PC-3 (cell line): ENCODE results near the gene ADAMTS6. TPM values are rescaled to one million over a fixed set of nuclear protein-coding genes. Genes with fewer than 3 reads are reported as not detected.

Source experiments
- ATAC-seq: fragments of 200-7000 bp; cut with Tn5 transposase; 2 replicates; pipeline ENCODE4 v1.9.1; 2020; ENCODE audit warnings: mild to moderate bottlenecking, moderate library complexity
- BruUV-seq: library from RNA; stranded (reverse); fragments of 400-500 nt; replicated peaks from 2 replicates; lab custom pipeline; 2021; lab: Mats Ljungman, UMichigan
- CTCF ChIA-PET: fragments of 300-600 bp; sonication (Branson Sonifier 250); formaldehyde crosslinking; loops from one replicate; lab custom pipeline; 2022; ENCODE audit warnings: antibody characterized with exemption; lab: Charles Lee
- POLR2A ChIA-PET: fragments of 300-600 bp; sonication (Branson Sonifier 250); formaldehyde crosslinking; loops from one replicate; lab custom pipeline; 2022; ENCODE audit warnings: antibody characterized with exemption; ENCODE audit not compliant: unreplicated experiment; lab: Charles Lee
- DNase-seq: peaks from one replicate; pipeline ENCODE4 v3.0.0-alpha.2; 2015
- H2AFZ ChIP-seq: fragments of 300-600 bp; sonication (generic); 2 replicates; pipeline ENCODE4 v1.6.0; 2016; ENCODE audit warnings: antibody characterized with exemption, low read length
- H3F3A ChIP-seq: fragments of 300-600 bp; sonication (generic); one replicate; pipeline ENCODE4 v1.6.0; 2017; ENCODE audit warnings: antibody characterized with exemption, low read length, control low read depth, mild to moderate bottlenecking; ENCODE audit not compliant: unreplicated experiment
- H3K27ac ChIP-seq: fragments of 300-600 bp; sonication (generic); 2 replicates; pipeline ENCODE4 v1.5.1; 2016; ENCODE audit warnings: mild to moderate bottlenecking, low read length
- H3K27me3 ChIP-seq: fragments of 300-600 bp; sonication (generic); 2 replicates; pipeline ENCODE4 v1.6.1; 2016; ENCODE audit warnings: low read length, mixed read lengths
- H3K36me3 ChIP-seq: fragments of 300-600 bp; sonication (generic); 2 replicates; pipeline ENCODE4 v1.6.1; 2016; ENCODE audit warnings: low read depth, mixed run types, low read length, mixed read lengths
- H3K4me1 ChIP-seq: fragments of 300-600 bp; sonication (generic); 2 replicates; pipeline ENCODE4 v1.5.1; 2016; ENCODE audit warnings: low read length; ENCODE audit not compliant: insufficient read depth
- H3K4me2 ChIP-seq: fragments of 300-600 bp; sonication (generic); 2 replicates; pipeline ENCODE4 v1.6.0; 2016; ENCODE audit warnings: low read length
- H3K4me3 ChIP-seq: fragments of 300-600 bp; sonication (generic); 2 replicates; pipeline ENCODE4 v1.5.1; 2016; ENCODE audit warnings: mild to moderate bottlenecking, low read length, mixed read lengths
- H3K79me2 ChIP-seq: fragments of 300-600 bp; sonication (generic); 2 replicates; pipeline ENCODE4 v1.6.1; 2017; ENCODE audit warnings: low read length, mixed read lengths
- H3K9ac ChIP-seq: fragments of 300-600 bp; sonication (generic); 2 replicates; pipeline ENCODE4 v1.6.0; 2016; ENCODE audit warnings: mild to moderate bottlenecking, low read length
- H3K9me2 ChIP-seq: fragments of 300-600 bp; sonication (generic); replicated peaks from 2 replicates; pipeline ENCODE4 v1.6.1; 2016; ENCODE audit warnings: mixed run types, low read length, mixed read lengths
- H3K9me3 ChIP-seq: fragments of 300-600 bp; sonication (generic); 2 replicates; pipeline ENCODE4 v1.6.1; 2016; ENCODE audit warnings: low read length, mixed read lengths
- H4K20me1 ChIP-seq: fragments of 300-600 bp; sonication (generic); 2 replicates; pipeline ENCODE4 v1.6.1; 2016; ENCODE audit warnings: low read length, mixed read lengths
- EZH2 ChIP-seq: fragments of 300-600 bp; sonication (generic); IDR thresholded peaks from one replicate; pipeline ENCODE4 v1.6.1; 2017; ENCODE audit warnings: antibody characterized with exemption, mild to moderate bottlenecking, low read length; ENCODE audit not compliant: unreplicated experiment
- EZH2phosphoT487 ChIP-seq: fragments of 300-600 bp; sonication (generic); IDR thresholded peaks from 2 replicates; pipeline ENCODE4 v1.6.1; 2018; ENCODE audit warnings: mild to moderate bottlenecking, antibody characterized with exemption, low read length, borderline replicate concordance
- intact Hi-C: fragments of 100-400 bp; cut with micrococcal nuclease; formaldehyde crosslinking; loops from 2 replicates; pipeline ENCODE4 v1.9.0; 2023
- total RNA-seq: library from RNA; depleted of rRNA; stranded (reverse); fragments of >200 nt; gene quantifications from 2 replicates; pipeline ENCODE4 v1.2.3, GENCODE V29; 2014
- TF ChIP-seq, protein P1 (sequence below): fragments of 300-600 bp; sonication (generic); conservative IDR thresholded peaks from 2 replicates; pipeline ENCODE4 v1.5.1; 2017; ENCODE audit warnings: antibody characterized with exemption, low read depth, mild to moderate bottlenecking, low read length

ADAMTS6 gene
- total RNA-seq, 1 experiment from 2014 or later, result 1.7 TPM

DNA sequence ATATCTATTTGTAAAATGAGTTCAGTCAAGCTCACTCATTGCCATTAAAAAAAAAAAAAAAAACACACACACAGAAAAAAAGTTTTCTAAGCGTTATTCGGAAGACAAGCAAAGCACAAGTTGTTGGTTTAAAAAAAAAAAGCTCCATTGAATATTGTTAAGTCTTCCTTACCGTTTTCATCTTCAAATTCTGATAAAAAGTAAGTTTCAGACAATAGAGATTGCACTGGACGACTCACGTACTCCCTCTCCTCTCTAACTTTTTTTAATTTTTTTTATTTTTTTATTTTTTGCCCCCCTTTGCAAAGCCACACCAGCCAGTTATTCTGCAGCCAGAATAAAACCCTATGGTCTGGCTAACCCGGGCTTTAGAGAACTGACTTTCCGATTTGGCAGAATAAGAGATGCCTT is 544 bp downstream of the ADAMTS6 start:
- H3K4me3 ChIP-seq, result peak overlapping the region; percentile 79
- H3K27ac ChIP-seq, result no peak overlapping the region
- intact Hi-C loops, result loop anchor here (2.0 to 5.0 kb wide), 2 partner anchors 264 to 380 kb away; no protein-coding TSS in a partner anchor
- H3K9me3 ChIP-seq, result no peaks in the 10 kb centered on the region
- H3F3A ChIP-seq, result no peaks in the 10 kb centered on the region
- H3K4me2 ChIP-seq, result peak overlapping the region; percentile 89
- no peaks in the 10 kb centered on the region for H3K36me3 ChIP-seq
- TF ChIP-seq EZH2, result no peak
- TF ChIP-seq, protein P1, sequence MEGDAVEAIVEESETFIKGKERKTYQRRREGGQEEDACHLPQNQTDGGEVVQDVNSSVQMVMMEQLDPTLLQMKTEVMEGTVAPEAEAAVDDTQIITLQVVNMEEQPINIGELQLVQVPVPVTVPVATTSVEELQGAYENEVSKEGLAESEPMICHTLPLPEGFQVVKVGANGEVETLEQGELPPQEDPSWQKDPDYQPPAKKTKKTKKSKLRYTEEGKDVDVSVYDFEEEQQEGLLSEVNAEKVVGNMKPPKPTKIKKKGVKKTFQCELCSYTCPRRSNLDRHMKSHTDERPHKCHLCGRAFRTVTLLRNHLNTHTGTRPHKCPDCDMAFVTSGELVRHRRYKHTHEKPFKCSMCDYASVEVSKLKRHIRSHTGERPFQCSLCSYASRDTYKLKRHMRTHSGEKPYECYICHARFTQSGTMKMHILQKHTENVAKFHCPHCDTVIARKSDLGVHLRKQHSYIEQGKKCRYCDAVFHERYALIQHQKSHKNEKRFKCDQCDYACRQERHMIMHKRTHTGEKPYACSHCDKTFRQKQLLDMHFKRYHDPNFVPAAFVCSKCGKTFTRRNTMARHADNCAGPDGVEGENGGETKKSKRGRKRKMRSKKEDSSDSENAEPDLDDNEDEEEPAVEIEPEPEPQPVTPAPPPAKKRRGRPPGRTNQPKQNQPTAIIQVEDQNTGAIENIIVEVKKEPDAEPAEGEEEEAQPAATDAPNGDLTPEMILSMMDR, result no peak
- TF ChIP-seq EZH2phosphoT487, result no peak
- peak overlapping the region; percentile 86; the same call in 1 of the 2 replicates for H2AFZ ChIP-seq
- peaks cover 8% of the 10 kb centered on the region; the same call in 1 of the 2 replicates for H3K79me2 ChIP-seq
- no peaks in the 10 kb centered on the region for H3K9me2 ChIP-seq
- H4K20me1 ChIP-seq, result no peaks in the 10 kb centered on the region
- BruUV-seq, result no TSS peak
- ATAC-seq (no peak), DNase-seq (no peak)
- H3K27me3 ChIP-seq, result no peaks in the 10 kb centered on the region
- CTCF ChIA-PET, result no interaction called here
- POLR2A ChIA-PET, result interaction anchor here (0.6 kb wide), 1 partner anchor 272 kb away, joined by 13 read pairs; no protein-coding TSS in a partner anchor
- H3K9ac ChIP-seq, result peak overlapping the region; percentile 12; the same call in 1 of the 2 replicates
- peaks cover 7% of the 10 kb centered on the region; the same call in 1 of the 2 replicates for H3K4me1 ChIP-seq

DNA sequence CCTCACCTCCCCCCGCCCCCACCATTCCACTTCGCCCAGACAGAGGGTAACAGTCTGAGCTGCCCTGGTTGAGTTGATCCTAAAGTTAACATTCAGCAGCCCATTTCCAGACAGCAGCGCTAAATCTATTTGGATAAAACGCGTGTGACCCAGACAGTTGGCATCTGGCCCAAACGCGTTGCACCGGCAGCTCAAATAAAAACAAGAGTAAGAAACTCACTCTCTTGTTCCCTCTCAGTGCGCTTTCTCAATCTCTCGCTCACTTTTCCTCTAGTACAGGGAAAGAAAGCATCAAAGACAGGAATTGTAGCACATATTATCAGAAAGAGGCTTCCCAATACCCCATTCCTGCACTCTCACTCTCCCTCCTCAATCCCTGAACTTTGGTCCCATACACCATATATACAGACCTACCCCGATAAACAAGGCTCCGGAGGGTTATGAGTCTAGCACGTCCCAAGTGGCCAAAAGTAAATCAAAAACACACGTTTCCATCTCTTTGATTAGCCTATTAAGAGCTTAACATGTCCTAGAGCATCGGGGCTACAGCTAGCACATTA is 1.3 kb downstream of the ADAMTS6 start:
- Histone ChIP-seq H3K79me2 (peaks cover 8% of the 10 kb centered on the region; the same call in 1 of the 2 replicates), H3K9me3 (no peaks in the 10 kb centered on the region), H3K36me3 (no peaks in the 10 kb centered on the region), H4K20me1 (no peaks in the 10 kb centered on the region), H2AFZ (peak overlapping the region; percentile 86), H3K9ac (peak overlapping the region; percentile 12; the same call in 1 of the 2 replicates), H3K9me2 (no peaks in the 10 kb centered on the region), H3F3A (no peaks in the 10 kb centered on the region), H3K27me3 (no peaks in the 10 kb centered on the region), H3K4me3 (peak overlapping the region; percentile 79), H3K4me2 (peak overlapping the region; percentile 89), H3K27ac (no peak overlapping the region), H3K4me1 (peaks cover 7% of the 10 kb centered on the region; the same call in 1 of the 2 replicates)
- no peak; the same call in 1 of the 2 replicates for ATAC-seq
- intact Hi-C loops, result loop anchor here (2.0 to 5.0 kb wide), 2 partner anchors 263 to 380 kb away; no protein-coding TSS in a partner anchor
- POLR2A ChIA-PET, result interaction anchor here (0.6 kb wide), 1 partner anchor 271 kb away, joined by 13 read pairs; no protein-coding TSS in a partner anchor
- peak; percentile 43 for DNase-seq
- TF ChIP-seq EZH2phosphoT487, result no peak
- CTCF ChIA-PET, result no interaction called here
- BruUV-seq, result no TSS peak

DNA sequence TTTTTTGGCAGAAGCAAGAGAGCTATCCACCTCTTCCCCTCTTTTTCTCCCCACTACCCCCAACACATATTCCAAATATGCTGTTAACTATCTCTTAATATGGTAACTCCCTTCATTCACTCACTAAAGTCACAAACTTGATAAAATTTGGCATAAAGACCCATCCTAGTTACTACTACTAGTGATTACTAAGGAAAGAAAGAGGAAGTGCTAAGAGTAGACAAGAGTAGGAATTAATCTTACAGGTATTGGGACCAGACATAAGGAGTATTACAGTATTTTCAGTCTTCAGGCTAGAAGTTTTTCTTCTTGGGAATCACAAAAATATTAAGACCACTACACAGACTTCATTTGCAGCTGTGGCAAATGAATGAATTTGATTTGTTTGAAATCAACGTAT is 2.2 kb downstream of the ADAMTS6 start:
- POLR2A ChIA-PET, result no interaction called here
- no peak for ATAC-seq

More for the DNA sequence above, 2.2 kb downstream of the ADAMTS6 start:
- Histone ChIP-seq H3K4me1 (peaks cover 7% of the 10 kb centered on the region; the same call in 1 of the 2 replicates), H3K4me3 (peak overlapping the region; percentile 79), H3K79me2 (peaks cover 8% of the 10 kb centered on the region; the same call in 1 of the 2 replicates), H3K9me3 (no peaks in the 10 kb centered on the region), H2AFZ (peak overlapping the region; percentile 86; the same call in 1 of the 2 replicates), H4K20me1 (no peaks in the 10 kb centered on the region), H3K4me2 (peak overlapping the region; percentile 89), H3K9me2 (no peaks in the 10 kb centered on the region), H3K36me3 (no peaks in the 10 kb centered on the region), H3K9ac (0 out of 2 replicates have a peak overlapping the region, but pooled peaks have one; percentile 12), H3K27ac (no peak overlapping the region), H3K27me3 (no peaks in the 10 kb centered on the region), H3F3A (no peaks in the 10 kb centered on the region)
- no peak for DNase-seq
- TF ChIP-seq EZH2phosphoT487 (no peak), EZH2 (no peak)
- TF ChIP-seq, protein P1, result no peak
- intact Hi-C loops, result no loop called here
- no TSS peak for BruUV-seq
- CTCF ChIA-PET, result no interaction called here
